ENCODE data around the gene IGSF9B.

- TF ChIP-seq CTCF (IDR thresholded peaks at IDR 0.05) (no peak), POLR2A (IDR thresholded peaks at IDR 0.05) (no peak)
Measured at GRCh38 chr11:133953547-133953946, 3.2 kb downstream of the IGSF9B start.

Measured in adrenal gland (tissue), 5 donors.